ENCODE data around the gene PREPL. TPM values are rescaled to one million over a fixed set of nuclear protein-coding genes. Genes with fewer than 3 reads are reported as not detected.

Gene PREPL
- total RNA-seq, 2 experiments from 2014 or later, result 30.0 to 31.4 TPM

DNA sequence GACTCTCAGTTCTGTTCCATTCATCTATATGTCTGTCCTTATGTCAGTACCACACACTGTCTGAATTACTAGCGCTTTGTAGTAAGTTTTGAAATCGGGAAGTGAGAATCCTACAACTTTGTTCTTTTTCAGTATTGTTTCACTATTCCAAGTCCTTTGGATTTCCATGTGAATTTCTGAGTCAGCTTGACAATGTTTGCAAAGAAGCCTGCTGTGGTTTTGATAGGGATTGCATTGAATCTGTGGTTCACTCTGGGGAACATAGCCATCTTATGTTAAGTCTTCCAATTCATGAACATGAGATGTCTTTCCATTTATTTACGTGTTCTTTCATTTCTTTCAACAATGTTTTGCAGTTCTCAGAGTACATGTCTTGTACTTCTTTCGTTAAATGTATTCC lies 71.0 kb downstream of the PREPL start:
- ChIA-PET CTCF (no interaction called here), POLR2A (no interaction called here)
- no peak overlapping the region for H3K27ac Mint-ChIP-seq
- no peaks in the 10 kb centered on the region for H3K36me3 ChIP-seq (ENCODE audit: insufficient read depth, low read length)
- no peak for ATAC-seq (ENCODE audit: poor library complexity)
- H3K4me3 Mint-ChIP-seq, result no peak overlapping the region
- DNase-seq, result no peak
- TF ChIP-seq, protein P1, sequence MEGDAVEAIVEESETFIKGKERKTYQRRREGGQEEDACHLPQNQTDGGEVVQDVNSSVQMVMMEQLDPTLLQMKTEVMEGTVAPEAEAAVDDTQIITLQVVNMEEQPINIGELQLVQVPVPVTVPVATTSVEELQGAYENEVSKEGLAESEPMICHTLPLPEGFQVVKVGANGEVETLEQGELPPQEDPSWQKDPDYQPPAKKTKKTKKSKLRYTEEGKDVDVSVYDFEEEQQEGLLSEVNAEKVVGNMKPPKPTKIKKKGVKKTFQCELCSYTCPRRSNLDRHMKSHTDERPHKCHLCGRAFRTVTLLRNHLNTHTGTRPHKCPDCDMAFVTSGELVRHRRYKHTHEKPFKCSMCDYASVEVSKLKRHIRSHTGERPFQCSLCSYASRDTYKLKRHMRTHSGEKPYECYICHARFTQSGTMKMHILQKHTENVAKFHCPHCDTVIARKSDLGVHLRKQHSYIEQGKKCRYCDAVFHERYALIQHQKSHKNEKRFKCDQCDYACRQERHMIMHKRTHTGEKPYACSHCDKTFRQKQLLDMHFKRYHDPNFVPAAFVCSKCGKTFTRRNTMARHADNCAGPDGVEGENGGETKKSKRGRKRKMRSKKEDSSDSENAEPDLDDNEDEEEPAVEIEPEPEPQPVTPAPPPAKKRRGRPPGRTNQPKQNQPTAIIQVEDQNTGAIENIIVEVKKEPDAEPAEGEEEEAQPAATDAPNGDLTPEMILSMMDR (IDR thresholded peaks at IDR 0.05), result no peak
- no peaks in the 10 kb centered on the region for H3K4me1 ChIP-seq (ENCODE audit: insufficient read depth, low read length)
- H3K36me3 Mint-ChIP-seq (ENCODE audit: low read depth), result no peaks in the 10 kb centered on the region
- H3K4me3 ChIP-seq (ENCODE audit: low read length), result no peak overlapping the region
- H3K27me3 Mint-ChIP-seq, result peaks cover 16% of the 10 kb centered on the region
- intact Hi-C loops (cut with DNase I, micrococcal nuclease), result no loop called here
- peaks cover 0 to 6% of the 10 kb centered on the region in 2 experiments for H3K27me3 ChIP-seq (ENCODE audit: control insufficient read depth in 1 of 2, insufficient read depth in 2 of 2, low read length in 2 of 2)
- no peaks in the 10 kb centered on the region for H3K9me3 Mint-ChIP-seq
- no peaks in the 10 kb centered on the region for H3K4me1 Mint-ChIP-seq (ENCODE audit: low read depth)
- H3K9me3 ChIP-seq (ENCODE audit: control insufficient read depth in 1 of 2, insufficient read depth in 1 of 2, low read length in 2 of 2), result no peaks in the 10 kb centered on the region
- no peak overlapping the region for H3K27ac ChIP-seq (ENCODE audit: low read depth in 1 of 2, low read length in 2 of 2)

DNA sequence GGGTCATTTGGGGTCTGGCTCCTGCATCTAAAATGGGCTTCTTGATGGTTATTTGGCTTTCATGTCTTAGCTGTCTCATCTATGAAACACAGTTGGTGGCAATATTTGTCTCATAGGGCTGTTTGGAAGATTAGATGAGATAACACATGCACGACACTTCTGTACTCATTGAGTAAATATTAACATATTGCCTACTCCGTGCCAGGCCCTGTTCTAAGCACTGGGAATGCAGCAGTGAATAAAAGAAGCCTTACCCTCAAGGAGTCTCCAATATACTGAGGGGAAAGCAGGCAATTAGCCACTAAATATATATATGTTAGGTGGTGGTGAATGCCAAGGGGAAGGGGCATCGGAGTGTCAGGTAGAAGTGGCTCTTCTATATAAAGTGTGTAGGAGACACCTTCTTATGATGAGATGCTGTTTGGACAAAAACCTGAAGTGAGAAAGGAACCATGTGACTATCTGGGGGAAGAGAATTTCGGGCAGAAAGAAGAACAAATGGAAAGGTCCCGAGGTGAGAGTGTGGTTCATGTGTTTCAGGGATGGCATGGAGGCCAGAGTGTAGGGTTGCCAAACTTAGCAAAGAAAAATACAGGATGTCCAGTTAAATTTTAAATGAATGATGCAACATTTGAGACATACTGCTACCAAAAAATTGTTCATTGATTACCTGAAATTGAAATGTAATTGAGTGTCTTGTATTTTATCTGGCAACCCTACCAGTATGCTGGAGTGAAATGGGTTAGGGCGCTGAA lies 74.2 kb downstream of the PREPL start:
- Mint-ChIP-seq H3K4me1 (ENCODE audit: low read depth) (no peaks in the 10 kb centered on the region), H3K36me3 (ENCODE audit: low read depth) (no peaks in the 10 kb centered on the region), H3K9me3 (no peaks in the 10 kb centered on the region), H3K4me3 (no peak overlapping the region), H3K27ac (no peak overlapping the region), H3K27me3 (peaks cover 10% of the 10 kb centered on the region)
- ChIA-PET POLR2A (no interaction called here), CTCF (no interaction called here)
- H3K27me3 ChIP-seq (ENCODE audit: control insufficient read depth in 1 of 2, insufficient read depth in 2 of 2, low read length in 2 of 2), result peaks cover 0 to 2% of the 10 kb centered on the region in 2 experiments
- no peak for DNase-seq
- no peak overlapping the region for H3K4me3 ChIP-seq (ENCODE audit: low read length)
- H3K4me1 ChIP-seq (ENCODE audit: insufficient read depth, low read length), result no peaks in the 10 kb centered on the region
- no peak for ATAC-seq (ENCODE audit: poor library complexity)
- no peaks in the 10 kb centered on the region for H3K36me3 ChIP-seq (ENCODE audit: insufficient read depth, low read length)
- intact Hi-C loops (cut with DNase I, micrococcal nuclease), result no loop called here
- TF ChIP-seq, protein P1 (IDR thresholded peaks at IDR 0.05), result no peak
- H3K27ac ChIP-seq (ENCODE audit: low read depth in 1 of 2, low read length in 2 of 2), result no peak overlapping the region
- H3K9me3 ChIP-seq (ENCODE audit: control insufficient read depth in 1 of 2, insufficient read depth in 1 of 2, low read length in 2 of 2), result no peaks in the 10 kb centered on the region

DNA sequence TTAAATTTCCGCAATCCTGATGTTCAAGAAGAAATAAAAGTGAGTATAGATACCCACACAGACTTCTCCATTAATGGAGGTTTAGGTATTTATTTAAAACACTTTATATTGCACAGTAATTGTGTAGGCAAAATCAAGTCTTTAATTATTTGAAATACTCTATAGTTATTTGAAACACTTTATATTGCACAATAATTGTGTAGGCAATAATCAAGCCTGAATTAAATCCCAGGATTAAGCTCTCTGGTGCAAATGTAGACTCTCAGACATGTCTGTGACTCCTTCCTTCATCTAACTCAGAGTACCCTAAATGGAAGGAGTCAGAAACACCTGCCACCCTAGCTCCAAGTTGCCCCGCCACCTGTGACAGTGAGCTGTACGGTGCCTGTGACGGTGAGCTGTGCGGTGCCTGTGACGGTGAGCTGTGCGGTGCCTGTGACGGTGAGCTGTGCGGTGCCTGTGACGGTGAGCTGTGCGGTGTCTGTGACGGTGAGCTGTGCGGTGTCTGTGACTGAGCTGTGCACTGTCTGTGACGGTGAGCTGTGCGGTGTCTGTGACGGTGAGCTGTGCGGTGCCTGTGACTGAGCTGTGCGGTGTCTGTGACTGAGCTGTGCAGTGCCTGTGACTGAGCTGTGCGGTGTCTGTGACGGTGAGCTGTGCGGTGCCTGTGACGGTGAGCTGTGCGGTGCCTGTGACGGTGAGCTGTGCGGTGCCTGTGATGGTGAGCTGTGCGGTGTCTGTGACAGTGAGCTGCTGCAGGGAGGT lies 75.0 kb downstream of the PREPL start:
- no peaks in the 10 kb centered on the region for H3K36me3 ChIP-seq (ENCODE audit: insufficient read depth, low read length)
- no peaks in the 10 kb centered on the region for H3K9me3 ChIP-seq (ENCODE audit: control insufficient read depth in 1 of 2, insufficient read depth in 1 of 2, low read length in 2 of 2)
- Mint-ChIP-seq H3K4me3 (no peak overlapping the region), H3K27ac (no peak overlapping the region), H3K9me3 (no peaks in the 10 kb centered on the region), H3K4me1 (ENCODE audit: low read depth) (no peaks in the 10 kb centered on the region), H3K27me3 (peaks cover 5% of the 10 kb centered on the region), H3K36me3 (ENCODE audit: low read depth) (no peaks in the 10 kb centered on the region)
- DNase-seq (no peak), ATAC-seq (ENCODE audit: poor library complexity) (no peak)
- TF ChIP-seq, protein P1 (IDR thresholded peaks at IDR 0.05), result no peak
- CTCF ChIA-PET, result interaction anchor here (0.5 kb wide), 1 partner anchor 270 kb away, joined by 4 read pairs; no protein-coding TSS in a partner anchor
- H3K27me3 ChIP-seq (ENCODE audit: control insufficient read depth in 1 of 2, insufficient read depth in 2 of 2, low read length in 2 of 2), result no peaks in the 10 kb centered on the region
- POLR2A ChIA-PET, result no interaction called here
- intact Hi-C loops (cut with DNase I, micrococcal nuclease), result no loop called here
- H3K4me3 ChIP-seq (ENCODE audit: low read length), result no peak overlapping the region
- no peaks in the 10 kb centered on the region for H3K4me1 ChIP-seq (ENCODE audit: insufficient read depth, low read length)
- no peak overlapping the region for H3K27ac ChIP-seq (ENCODE audit: low read depth in 1 of 2, low read length in 2 of 2)

Measured in CD4-positive, alpha-beta T cell (primary cell).